Measurements from ENCODE around the gene UBASH3B.

- no peak for TF ChIP-seq CTCF (IDR thresholded peaks at IDR 0.05; ENCODE audit: insufficient read depth, low read length)
- no peak for TF ChIP-seq POLR2AphosphoS5 (IDR thresholded peaks at IDR 0.05; ENCODE audit: low read depth)
- no peak for TF ChIP-seq REST (IDR thresholded peaks at IDR 0.05; ENCODE audit: insufficient replicate concordance, low read depth)
Measured at GRCh38 chr11:122755941-122756340, 100.4 kb downstream of the UBASH3B start.

All from HL-60 (cell line).